IPS DF 6.9 (cell line): ENCODE data around the gene ENTHD1.

Experiments used
- DNase-seq: peaks from one replicate; pipeline ENCODE4 v3.0.0-alpha.2; 2013; ENCODE audit warnings: low read depth, low spot score
- H3K27ac ChIP-seq: one replicate; pipeline ENCODE4 v1.5.1; 2013; ENCODE audit warnings: low read length, control low read depth
- H3K27me3 ChIP-seq: 2 replicates; pipeline ENCODE4 v1.6.1; 2013; ENCODE audit warnings: mild to moderate bottlenecking, low read length; ENCODE audit not compliant: control insufficient read depth, insufficient read depth
- H3K36me3 ChIP-seq: 2 replicates; pipeline ENCODE4 v1.6.1; 2013; ENCODE audit warnings: low read length; ENCODE audit not compliant: control insufficient read depth, insufficient read depth
- H3K4me1 ChIP-seq: 2 replicates; pipeline ENCODE4 v1.6.1; 2013; ENCODE audit warnings: low read length; ENCODE audit not compliant: control insufficient read depth, insufficient read depth
- H3K4me3 ChIP-seq: 2 replicates; pipeline ENCODE4 v1.5.1; 2013; ENCODE audit warnings: mild to moderate bottlenecking, low read length
- H3K9me3 ChIP-seq: 2 replicates; pipeline ENCODE4 v1.6.1; 2013; ENCODE audit warnings: low read length, inconsistent platforms; ENCODE audit not compliant: control insufficient read depth, insufficient read depth
- WGBS: extraction: QIAGEN DNeasy Blood & Tissue Kit; methylation state at CpG from one replicate; pipeline ENCODE4 v1.1.7; 2013; ENCODE audit warnings: mixed read lengths, missing lambda C conversion rate; ENCODE audit not compliant: insufficient read length, insufficient coverage; 5-methylcytosine and 5-hydroxymethylcytosine counted together

Gene ENTHD1

GRCh38 chr22:39893526-39893925 lies at the start of gene ENTHD1:
ENTHD1 (minus strand) TSS chr22:39893760; CDS start chr22:39887748, 6,012 bp downstream.
- Histone ChIP-seq H3K4me3 (no peak within 1 kb of the TSS), H3K27ac (no peak within 1 kb of the TSS), H3K36me3 (no peaks in the 10 kb centered on the region), H3K27me3 (no peaks in the 10 kb centered on the region), H3K4me1 (no peaks in the 10 kb centered on the region), H3K9me3 (no peaks in the 10 kb centered on the region)
- WGBS = no CpG with 5 or more reads among the region's 20 CpGs
- DNase-seq = no peak

GRCh38 chr22:39943337-39943736 lies 49.8 kb upstream of the ENTHD1 start:
- no peaks in the 10 kb centered on the region for H3K36me3 ChIP-seq
- no CpG with 5 or more reads among the region's 5 CpGs for WGBS
- no peaks in the 10 kb centered on the region for H3K27me3 ChIP-seq
- H3K4me3 ChIP-seq = no peak overlapping the region
- no peak for DNase-seq
- no peak overlapping the region for H3K27ac ChIP-seq
- H3K9me3 ChIP-seq = no peaks in the 10 kb centered on the region
- H3K4me1 ChIP-seq = peaks cover 7% of the 10 kb centered on the region

GRCh38 chr22:39942439-39943230 lies 49.1 kb upstream of the ENTHD1 start:
- WGBS = no CpG with 5 or more reads among the region's 8 CpGs
- H3K36me3 ChIP-seq = no peaks in the 10 kb centered on the region
- no peaks in the 10 kb centered on the region for H3K27me3 ChIP-seq
- H3K4me1 ChIP-seq = peaks cover 7% of the 10 kb centered on the region
- no peak overlapping the region for H3K27ac ChIP-seq
- DNase-seq = no peak
- H3K9me3 ChIP-seq = no peaks in the 10 kb centered on the region
- no peak overlapping the region for H3K4me3 ChIP-seq

- no peak overlapping the region for H3K27ac ChIP-seq
- no peaks in the 10 kb centered on the region for H3K36me3 ChIP-seq
These were observed 48.0 kb upstream of the ENTHD1 start for GRCh38 chr22:39941601-39942000.

GRCh38 chr22:39940757-39941305 lies 47.3 kb upstream of the ENTHD1 start:
- Histone ChIP-seq H3K36me3 (no peaks in the 10 kb centered on the region), H3K4me1 (peaks cover 7% of the 10 kb centered on the region), H3K4me3 (no peak overlapping the region), H3K27me3 (no peaks in the 10 kb centered on the region), H3K27ac (no peak overlapping the region), H3K9me3 (no peaks in the 10 kb centered on the region)
- no peak for DNase-seq
- no CpG with 5 or more reads among the region's 9 CpGs for WGBS

More at GRCh38 chr22:39941601-39942000, 48.0 kb upstream of the ENTHD1 start:
- no peak overlapping the region for H3K4me3 ChIP-seq
- H3K27me3 ChIP-seq = no peaks in the 10 kb centered on the region
- WGBS = no CpG with 5 or more reads among the region's 2 CpGs
- peaks cover 7% of the 10 kb centered on the region for H3K4me1 ChIP-seq
- DNase-seq = no peak
- H3K9me3 ChIP-seq = no peaks in the 10 kb centered on the region

- Histone ChIP-seq H3K4me3 (no peak overlapping the region), H3K36me3 (no peaks in the 10 kb centered on the region), H3K4me1 (peaks cover 6% of the 10 kb centered on the region), H3K9me3 (no peaks in the 10 kb centered on the region), H3K27ac (no peak overlapping the region), H3K27me3 (no peaks in the 10 kb centered on the region)
- WGBS = no CpG with 5 or more reads among the region's 3 CpGs
- DNase-seq = no peak
These were observed 46.3 kb upstream of the ENTHD1 start for GRCh38 chr22:39939830-39940229.

- no peaks in the 10 kb centered on the region for H3K27me3 ChIP-seq
- no peak for DNase-seq
- H3K36me3 ChIP-seq = no peaks in the 10 kb centered on the region
- peaks cover 3% of the 10 kb centered on the region; the same call in 1 of the 2 replicates for H3K4me1 ChIP-seq
- WGBS = no CpG with 5 or more reads among the region's 14 CpGs
- H3K4me3 ChIP-seq = no peak overlapping the region
- H3K9me3 ChIP-seq = no peaks in the 10 kb centered on the region
- no peak overlapping the region for H3K27ac ChIP-seq
These were observed 45.0 kb upstream of the ENTHD1 start for GRCh38 chr22:39938509-39939111.

GRCh38 chr22:39937906-39938305 lies 44.3 kb upstream of the ENTHD1 start:
- Histone ChIP-seq H3K27ac (no peak overlapping the region), H3K9me3 (no peaks in the 10 kb centered on the region), H3K4me1 (peaks cover 1% of the 10 kb centered on the region; the same call in 1 of the 2 replicates), H3K27me3 (no peaks in the 10 kb centered on the region), H3K4me3 (no peak overlapping the region), H3K36me3 (no peaks in the 10 kb centered on the region)
- WGBS = no CpG with 5 or more reads among the region's 3 CpGs
- no peak for DNase-seq

GRCh38 chr22:39936523-39937145 lies 43.1 kb upstream of the ENTHD1 start:
- WGBS = no CpG with 5 or more reads among the region's 6 CpGs
- DNase-seq = no peak
- H3K4me3 ChIP-seq = no peak overlapping the region
- no peaks in the 10 kb centered on the region for H3K9me3 ChIP-seq
- H3K27me3 ChIP-seq = no peaks in the 10 kb centered on the region
- no peaks in the 10 kb centered on the region; the same call in 1 of the 2 replicates for H3K4me1 ChIP-seq
- H3K27ac ChIP-seq = no peak overlapping the region
- H3K36me3 ChIP-seq = no peaks in the 10 kb centered on the region

- no CpG with 5 or more reads among the region's 6 CpGs for WGBS
- H3K4me1 ChIP-seq = no peaks in the 10 kb centered on the region; the same call in 1 of the 2 replicates
- H3K27ac ChIP-seq = no peak overlapping the region
These were observed 42.1 kb upstream of the ENTHD1 start for GRCh38 chr22:39935612-39936011.

More at GRCh38 chr22:39935612-39936011, 42.1 kb upstream of the ENTHD1 start:
- no peak overlapping the region for H3K4me3 ChIP-seq
- H3K36me3 ChIP-seq = no peaks in the 10 kb centered on the region
- no peaks in the 10 kb centered on the region for H3K9me3 ChIP-seq
- no peaks in the 10 kb centered on the region for H3K27me3 ChIP-seq
- no peak for DNase-seq
